ENCODE results near the gene C19orf81. TPM values are rescaled to one million over a fixed set of nuclear protein-coding genes. Genes with fewer than 3 reads are reported as not detected.

The C19orf81 gene
- total RNA-seq, 1 donor = not detected

DNA sequence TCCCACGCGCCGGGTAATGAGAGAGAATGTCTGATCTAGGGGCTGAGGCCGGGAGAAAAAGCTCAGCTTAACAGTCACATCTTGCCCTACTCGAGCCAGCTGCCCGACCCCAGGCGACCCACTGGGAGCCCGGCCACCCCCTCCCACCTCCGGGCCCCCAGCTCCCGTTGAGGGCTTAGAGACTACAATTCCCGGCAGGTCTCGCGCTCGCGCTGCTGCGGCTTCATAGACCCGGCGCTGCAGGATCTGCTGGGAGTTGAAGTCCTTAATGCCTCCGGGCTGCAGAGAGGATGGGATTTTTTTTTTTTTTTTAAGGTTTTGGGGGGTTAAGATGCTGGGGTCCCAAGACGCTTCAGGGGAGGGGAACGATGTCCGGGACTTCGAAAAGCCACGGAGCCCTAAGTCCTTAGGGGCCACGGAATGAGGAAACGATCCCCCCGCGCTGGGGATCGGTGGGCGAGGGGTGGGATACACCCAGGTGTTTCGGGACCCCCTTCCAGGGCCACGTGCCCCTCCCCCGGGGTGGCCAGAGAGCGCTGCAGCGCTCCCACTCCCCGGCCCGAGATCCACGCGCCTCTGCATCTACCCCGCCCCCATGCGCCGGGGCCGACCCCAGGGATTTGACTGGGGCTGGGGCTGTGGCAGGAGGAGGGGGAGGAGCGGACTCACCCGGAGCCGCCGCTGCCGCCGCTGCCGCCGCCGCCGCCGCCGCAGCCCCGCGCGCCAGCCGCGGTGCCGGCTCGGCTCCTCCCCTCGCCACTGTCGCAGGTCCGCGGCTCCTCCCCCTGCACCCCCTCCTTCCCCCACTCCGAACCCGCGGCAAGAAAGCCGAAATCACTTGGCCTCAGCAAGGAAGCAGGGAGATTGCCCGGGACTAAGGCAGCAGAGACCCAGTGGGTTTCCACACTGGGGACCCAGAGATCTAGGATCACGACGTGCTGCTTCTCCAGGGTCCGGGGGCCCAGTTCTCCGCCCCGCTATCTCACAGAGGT is 9.8 kb upstream of the C19orf81 start, which contains the start of gene SYT3:
Gene SYT3 (minus strand): TSS at position 761 of the 992 bp plus-strand sequence. CDS start 2,470 bp downstream, outside the sequence.
- Histone ChIP-seq H3K4me2 (ENCODE audit: insufficient read depth, low read length) (peak within 1 kb of the TSS; percentile 36), H3K4me1 (ENCODE audit: insufficient read depth, low read length) (no peaks in the 10 kb centered on the region), H3K79me2 (ENCODE audit: insufficient read depth, low read length) (no peaks in the 10 kb centered on the region), H4K20me1 (ENCODE audit: insufficient read depth, low read length) (no peaks in the 10 kb centered on the region), H3K27me3 (ENCODE audit: insufficient read depth, low read length) (peaks cover 29% of the 10 kb centered on the region), H3K4me3 (ENCODE audit: insufficient read depth, low read length) (peak within 1 kb of the TSS; percentile 55), H3K9me3 (ENCODE audit: low read depth, low read length) (no peaks in the 10 kb centered on the region), H3K36me3 (ENCODE audit: insufficient read depth, low read length) (no peaks in the 10 kb centered on the region), H2AFZ (ENCODE audit: low read length) (no peak within 1 kb of the TSS), H3K27ac (ENCODE audit: low read depth, low read length) (no peak within 1 kb of the TSS)
- DNase-seq (ENCODE audit: insufficient read length, low spot score, missing footprints) = peak; percentile 97
- no peak for TF ChIP-seq CTCF (IDR thresholded peaks at IDR 0.05; ENCODE audit: extremely low read depth, low read depth, low read length)

- H3K4me2 ChIP-seq (ENCODE audit: insufficient read depth, low read length) = no peak overlapping the region
Measured at GRCh38 chr19:50640368-50640767, 8.9 kb upstream of the C19orf81 start.

GRCh38 chr19:50644315-50644915 is 4.8 kb upstream of the C19orf81 start:
- H4K20me1 ChIP-seq (ENCODE audit: insufficient read depth, low read length) = no peaks in the 10 kb centered on the region
- H3K79me2 ChIP-seq (ENCODE audit: insufficient read depth, low read length) = no peaks in the 10 kb centered on the region
- H3K36me3 ChIP-seq (ENCODE audit: insufficient read depth, low read length) = no peaks in the 10 kb centered on the region
- DNase-seq (ENCODE audit: insufficient read length, low spot score, missing footprints) = peak; percentile 39
- peaks cover 7% of the 10 kb centered on the region for H3K4me1 ChIP-seq (ENCODE audit: insufficient read depth, low read length)
- no peaks in the 10 kb centered on the region for H3K9me3 ChIP-seq (ENCODE audit: low read depth, low read length)
- no peak overlapping the region for H3K4me3 ChIP-seq (ENCODE audit: insufficient read depth, low read length)
- H2AFZ ChIP-seq (ENCODE audit: low read length) = no peak overlapping the region
- TF ChIP-seq CTCF (IDR thresholded peaks at IDR 0.05; ENCODE audit: extremely low read depth, low read depth, low read length) = no peak
- H3K27me3 ChIP-seq (ENCODE audit: insufficient read depth, low read length) = peaks cover 12% of the 10 kb centered on the region
- no peak overlapping the region for H3K27ac ChIP-seq (ENCODE audit: low read depth, low read length)
- no peak overlapping the region for H3K4me2 ChIP-seq (ENCODE audit: insufficient read depth, low read length)

More at GRCh38 chr19:50640368-50640767, 8.9 kb upstream of the C19orf81 start:
- Histone ChIP-seq H3K27me3 (ENCODE audit: insufficient read depth, low read length) (peaks cover 29% of the 10 kb centered on the region), H3K4me1 (ENCODE audit: insufficient read depth, low read length) (no peaks in the 10 kb centered on the region), H3K79me2 (ENCODE audit: insufficient read depth, low read length) (no peaks in the 10 kb centered on the region), H3K9me3 (ENCODE audit: low read depth, low read length) (no peaks in the 10 kb centered on the region), H3K4me3 (ENCODE audit: insufficient read depth, low read length) (no peak overlapping the region), H2AFZ (ENCODE audit: low read length) (no peak overlapping the region), H4K20me1 (ENCODE audit: insufficient read depth, low read length) (no peaks in the 10 kb centered on the region), H3K27ac (ENCODE audit: low read depth, low read length) (no peak overlapping the region), H3K36me3 (ENCODE audit: insufficient read depth, low read length) (no peaks in the 10 kb centered on the region)
- DNase-seq (ENCODE audit: insufficient read length, low spot score, missing footprints) = no peak
- TF ChIP-seq CTCF (IDR thresholded peaks at IDR 0.05; ENCODE audit: extremely low read depth, low read depth, low read length) = no peak

DNA sequence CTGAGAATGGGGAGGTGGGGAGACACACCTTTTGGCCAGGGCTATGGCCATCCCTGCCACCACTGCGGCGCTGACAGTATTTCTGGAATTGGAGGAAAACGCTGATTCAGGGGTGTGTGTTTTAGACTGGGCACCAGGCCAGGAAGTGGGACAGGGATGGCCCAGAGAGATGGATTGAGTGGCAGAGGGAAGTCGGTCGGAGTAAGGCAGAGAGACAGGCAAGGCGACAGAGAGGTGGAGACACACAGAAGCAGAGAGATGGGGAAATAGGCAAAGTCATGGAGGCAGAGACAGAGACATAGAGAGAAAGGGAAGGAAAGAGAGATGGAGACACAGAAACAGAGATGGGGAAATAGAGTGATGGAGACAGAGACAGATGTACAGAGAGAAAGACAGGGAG is 4.1 kb upstream of the C19orf81 start:
- Histone ChIP-seq H3K4me3 (ENCODE audit: insufficient read depth, low read length) (no peak overlapping the region), H2AFZ (ENCODE audit: low read length) (no peak overlapping the region), H3K4me1 (ENCODE audit: insufficient read depth, low read length) (peaks cover 7% of the 10 kb centered on the region), H3K9me3 (ENCODE audit: low read depth, low read length) (no peaks in the 10 kb centered on the region), H3K4me2 (ENCODE audit: insufficient read depth, low read length) (no peak overlapping the region), H3K27me3 (ENCODE audit: insufficient read depth, low read length) (peaks cover 7% of the 10 kb centered on the region), H4K20me1 (ENCODE audit: insufficient read depth, low read length) (no peaks in the 10 kb centered on the region), H3K36me3 (ENCODE audit: insufficient read depth, low read length) (no peaks in the 10 kb centered on the region), H3K27ac (ENCODE audit: low read depth, low read length) (no peak overlapping the region), H3K79me2 (ENCODE audit: insufficient read depth, low read length) (no peaks in the 10 kb centered on the region)
- DNase-seq (ENCODE audit: insufficient read length, low spot score, missing footprints) = no peak
- no peak for TF ChIP-seq CTCF (IDR thresholded peaks at IDR 0.05; ENCODE audit: extremely low read depth, low read depth, low read length)
